H1 (cell line): ENCODE data around the gene CCNI.

ENCODE experiments used
- POLR2A ChIP-seq, 2 experiments: IDR thresholded peaks; 1 replicate in 1 of 2; 2 replicates in 1 of 2; pipeline ENCODE4 v1.6.1; 2011; ENCODE audit warnings: low read depth in 2 of 2, low read length in 2 of 2, mild to moderate bottlenecking in 2 of 2; ENCODE audit errors: control extremely low read depth in 1 of 2
- TF ChIP-seq, protein P1 (sequence below), 3 experiments: IDR thresholded peaks; 1 replicate in 2 of 3; 2 replicates in 1 of 3; pipeline versions ENCODE4 v1.5.1 to v1.6.1; 2011; ENCODE audit warnings: low read length in 3 of 3, mild to moderate bottlenecking in 3 of 3, inconsistent platforms in 2 of 3, low read depth in 1 of 3, moderate library complexity in 1 of 3; ENCODE audit not compliant: insufficient read depth in 1 of 3; ENCODE audit errors: control extremely low read depth in 1 of 3

DNA sequence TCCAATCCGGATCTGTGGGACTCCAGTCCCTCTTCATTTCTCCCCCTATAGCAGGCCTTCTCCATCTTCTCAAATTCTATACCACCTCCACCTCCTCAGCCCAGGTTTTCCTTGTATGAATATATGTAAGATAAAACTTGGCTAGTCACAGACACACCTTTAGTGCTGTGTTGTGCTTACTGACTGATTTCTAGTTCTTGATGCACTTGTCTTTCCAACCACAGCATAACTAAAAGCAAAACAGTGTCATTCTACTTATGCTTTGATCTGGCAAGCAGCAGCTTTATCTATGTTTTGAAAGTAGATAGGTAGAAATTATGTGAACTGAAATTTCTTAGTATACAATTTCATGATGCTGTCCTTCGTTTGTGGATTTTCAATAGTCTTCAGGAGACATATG, 47.5 kb downstream of the CCNI start:
- TF ChIP-seq, protein P1, sequence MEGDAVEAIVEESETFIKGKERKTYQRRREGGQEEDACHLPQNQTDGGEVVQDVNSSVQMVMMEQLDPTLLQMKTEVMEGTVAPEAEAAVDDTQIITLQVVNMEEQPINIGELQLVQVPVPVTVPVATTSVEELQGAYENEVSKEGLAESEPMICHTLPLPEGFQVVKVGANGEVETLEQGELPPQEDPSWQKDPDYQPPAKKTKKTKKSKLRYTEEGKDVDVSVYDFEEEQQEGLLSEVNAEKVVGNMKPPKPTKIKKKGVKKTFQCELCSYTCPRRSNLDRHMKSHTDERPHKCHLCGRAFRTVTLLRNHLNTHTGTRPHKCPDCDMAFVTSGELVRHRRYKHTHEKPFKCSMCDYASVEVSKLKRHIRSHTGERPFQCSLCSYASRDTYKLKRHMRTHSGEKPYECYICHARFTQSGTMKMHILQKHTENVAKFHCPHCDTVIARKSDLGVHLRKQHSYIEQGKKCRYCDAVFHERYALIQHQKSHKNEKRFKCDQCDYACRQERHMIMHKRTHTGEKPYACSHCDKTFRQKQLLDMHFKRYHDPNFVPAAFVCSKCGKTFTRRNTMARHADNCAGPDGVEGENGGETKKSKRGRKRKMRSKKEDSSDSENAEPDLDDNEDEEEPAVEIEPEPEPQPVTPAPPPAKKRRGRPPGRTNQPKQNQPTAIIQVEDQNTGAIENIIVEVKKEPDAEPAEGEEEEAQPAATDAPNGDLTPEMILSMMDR (IDR thresholded peaks at IDR 0.05; ENCODE audit: control extremely low read depth in 1 of 3, insufficient read depth in 1 of 3, low read depth in 1 of 3, low read length in 3 of 3) = no peak
- TF ChIP-seq POLR2A (IDR thresholded peaks at IDR 0.05; ENCODE audit: control extremely low read depth in 1 of 2, low read depth in 2 of 2, low read length in 2 of 2) = no peak
